Activated CD4-positive, alpha-beta memory T cell treated with anti-CD3 and anti-CD28 coated beads for 36 hours (primary cell): Measurements from ENCODE around the gene COX6A1. TPM values are rescaled to one million over a fixed set of nuclear protein-coding genes. Genes with fewer than 3 reads are reported as not detected.

Source experiments
- CTCF ChIA-PET: fragments of 350-600 bp; sonication (Branson Sonifier 250); formaldehyde crosslinking; loops from one replicate; lab custom pipeline; 2021; ENCODE audit warnings: antibody characterized with exemption, inconsistent platforms; lab: Charles Lee
- POLR2A ChIA-PET: fragments of 350-600 bp; sonication (Branson Sonifier 250); formaldehyde crosslinking; loops from one replicate; lab custom pipeline; 2021; ENCODE audit warnings: antibody characterized with exemption; lab: Charles Lee
- DNase-seq: peaks from one replicate; pipeline ENCODE4 v3.0.0-alpha.2; 2020
- H3K27ac Mint-ChIP-seq: one replicate; pipeline ENCODE4 v1.8.0; 2021; ENCODE audit warnings: mixed read lengths
- H3K27me3 Mint-ChIP-seq: one replicate; pipeline ENCODE4 v1.8.0; 2021; ENCODE audit warnings: mixed read lengths
- H3K36me3 Mint-ChIP-seq: one replicate; pipeline ENCODE4 v1.8.0; 2021; ENCODE audit warnings: mixed read lengths
- H3K4me1 Mint-ChIP-seq: one replicate; pipeline ENCODE4 v1.8.0; 2021; ENCODE audit warnings: low read depth, mixed read lengths
- H3K4me3 Mint-ChIP-seq: one replicate; pipeline ENCODE4 v1.8.0; 2021; ENCODE audit warnings: mild to moderate bottlenecking, mixed read lengths
- H3K9me3 Mint-ChIP-seq: one replicate; pipeline ENCODE4 v1.8.0; 2021; ENCODE audit warnings: mixed read lengths
- intact Hi-C: fragments of 100-400 bp; cut with micrococcal nuclease; formaldehyde crosslinking; loops from one replicate; pipeline ENCODE4 v1.15.1; 2023
- total RNA-seq, 2 experiments: library from RNA; stranded (reverse); gene quantifications; one replicate each; pipeline ENCODE4 v1.2.3, GENCODE V29; 2021

Gene COX6A1
- total RNA-seq, 2 experiments from 2014 or later: 474 to 478 TPM

DNA sequence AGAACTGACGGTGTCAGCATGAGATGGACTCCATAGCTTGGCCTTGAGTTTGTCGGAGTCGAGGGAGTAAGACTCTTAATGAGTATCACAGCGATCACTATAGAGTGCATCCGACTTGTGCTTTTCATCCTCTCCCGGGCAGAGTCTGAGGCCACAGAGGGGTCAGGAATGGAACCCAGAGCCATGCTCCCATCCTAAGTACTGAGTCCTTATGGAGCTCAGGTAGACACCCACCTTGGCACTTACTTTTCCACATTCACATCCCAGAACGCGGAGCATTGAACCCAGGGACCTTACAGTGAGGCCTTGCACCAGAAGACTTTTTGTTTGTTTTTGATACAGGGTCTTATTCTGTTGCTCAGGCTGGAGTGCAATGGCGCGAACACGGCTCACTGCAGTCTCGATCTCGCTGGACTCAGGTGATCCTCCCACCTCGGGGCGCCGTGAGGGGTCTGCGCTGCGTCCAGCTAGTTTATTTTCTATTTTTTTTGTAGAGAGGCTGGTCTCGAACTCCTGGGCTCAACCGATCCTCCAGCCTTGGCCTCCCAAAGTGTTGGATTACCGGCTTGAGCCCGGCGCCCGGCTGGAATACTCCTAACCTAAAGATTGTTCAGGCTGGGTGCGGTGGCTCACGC lies 32.4 kb downstream of the COX6A1 start:
- Mint-ChIP-seq H3K36me3 (peaks cover 7% of the 10 kb centered on the region), H3K27ac (peak overlapping the region; percentile 47), H3K4me1 (peaks cover 33% of the 10 kb centered on the region), H3K9me3 (no peaks in the 10 kb centered on the region), H3K4me3 (peak overlapping the region; percentile 94), H3K27me3 (no peaks in the 10 kb centered on the region)
- intact Hi-C loops: no loop called here
- DNase-seq: no peak
- ChIA-PET POLR2A (interaction anchor here (0.7 to 2.8 kb wide), 5 partner anchors 9 to 111 kb away, joined by 3 to 13 read pairs (median 4); partner anchors contain the start of genes DYNLL1 and POP5), CTCF (interaction anchor here (0.5 to 7.5 kb wide), 14 partner anchors 9 to 168 kb away, joined by 3 to 97 read pairs (median 4); partner anchors contain the start of genes COQ5, COX6A1, DYNLL1 and RNF10)

DNA sequence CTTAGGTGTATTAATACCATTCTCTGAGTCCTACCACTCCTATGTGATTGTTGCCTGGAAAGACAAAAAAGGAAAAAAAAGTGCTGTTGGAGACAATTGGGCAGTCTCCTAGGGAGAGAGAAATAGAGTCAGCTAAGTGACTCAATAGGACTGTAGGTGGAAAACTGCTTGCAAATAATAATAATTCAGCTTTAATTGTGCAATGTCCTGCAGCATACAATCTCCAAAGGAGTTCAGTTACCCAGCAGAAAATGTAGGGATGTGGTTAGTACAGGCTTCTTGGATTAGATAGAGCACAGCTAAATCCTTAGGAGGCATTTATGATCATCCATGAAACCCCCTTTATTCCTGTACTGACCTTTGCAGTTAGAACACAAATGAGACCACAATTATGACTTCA lies 34.6 kb downstream of the COX6A1 start:
- DNase-seq: no peak
- intact Hi-C loops: no loop called here
- ChIA-PET CTCF (interaction anchor here (0.8 to 1.0 kb wide), 3 partner anchors 24 to 176 kb away, joined by 3 to 4 read pairs (median 4); no protein-coding TSS in a partner anchor), POLR2A (interaction anchor here (0.6 kb wide), 1 partner anchor 42 kb away, joined by 5 read pairs; no protein-coding TSS in a partner anchor)
- Mint-ChIP-seq H3K4me3 (no peak overlapping the region), H3K4me1 (peaks cover 16% of the 10 kb centered on the region), H3K9me3 (no peaks in the 10 kb centered on the region), H3K27me3 (no peaks in the 10 kb centered on the region), H3K27ac (no peak overlapping the region), H3K36me3 (peaks cover under 1% of the 10 kb centered on the region)

DNA sequence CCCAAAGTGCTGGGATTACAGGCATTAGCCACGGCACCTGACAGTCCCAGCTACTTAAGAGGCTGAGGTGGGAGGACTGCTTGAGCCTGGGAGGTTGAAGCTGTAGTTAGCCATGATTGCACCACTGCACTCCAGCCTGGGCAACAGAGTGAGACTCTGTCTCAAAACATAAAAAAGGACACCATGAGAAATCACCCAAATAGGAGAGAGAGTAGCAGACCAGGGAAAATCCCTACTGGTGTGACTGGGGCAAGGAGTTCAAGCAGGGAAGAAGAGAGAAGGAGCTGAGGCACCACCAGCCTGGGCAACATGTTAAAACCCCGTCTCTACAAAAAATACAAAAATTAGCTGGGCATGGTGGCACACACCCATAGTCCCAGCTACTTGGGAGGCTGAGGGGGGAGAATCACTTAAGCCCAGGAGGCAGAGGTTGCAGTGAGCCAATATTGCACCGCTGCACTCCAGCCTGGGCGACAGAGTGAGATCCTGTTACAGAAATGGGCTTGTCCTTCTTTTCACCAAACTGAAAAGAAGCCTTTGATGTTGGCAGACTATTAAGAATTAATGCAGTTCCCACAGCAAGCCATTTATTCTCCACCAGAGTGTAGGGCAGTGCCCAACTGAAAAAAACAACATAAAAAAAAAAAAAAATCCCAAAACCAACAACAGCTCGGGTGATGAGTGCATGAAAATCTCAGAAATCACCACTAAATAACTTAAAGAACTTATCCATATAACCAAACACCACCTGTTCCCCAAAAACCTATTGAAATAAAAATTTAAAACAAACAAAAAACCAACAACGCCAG lies 36.1 kb downstream of the COX6A1 start:
- Mint-ChIP-seq H3K4me3 (no peak overlapping the region), H3K9me3 (no peaks in the 10 kb centered on the region)
- CTCF ChIA-PET: interaction anchor here (0.7 to 0.8 kb wide), 2 partner anchors 10 to 107 kb away, joined by 3 to 4 read pairs; no protein-coding TSS in a partner anchor

DNA sequence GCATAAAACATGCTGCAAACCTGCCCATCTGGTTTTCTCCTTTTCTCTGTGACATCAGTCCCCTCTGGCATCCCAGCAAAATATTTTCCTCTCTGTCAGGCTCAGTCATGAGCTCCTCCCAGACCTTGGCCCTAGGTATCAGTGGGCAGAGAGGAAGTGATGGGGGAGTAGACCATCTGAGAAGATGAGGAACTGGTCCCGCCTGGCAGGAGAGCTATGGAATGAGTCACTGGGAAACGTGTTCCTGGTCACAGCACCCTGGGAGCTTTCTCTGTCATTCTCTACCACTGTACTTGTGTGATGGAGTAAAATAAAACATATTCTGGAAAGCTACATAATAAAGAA lies 36.7 kb downstream of the COX6A1 start:
- intact Hi-C loops: no loop called here
- H3K4me3 Mint-ChIP-seq: no peak overlapping the region
- ChIA-PET CTCF (interaction anchor here (0.8 kb wide), 1 partner anchor 107 kb away, joined by 3 read pairs; no protein-coding TSS in a partner anchor), POLR2A (no interaction called here)
- no peaks in the 10 kb centered on the region for H3K27me3 Mint-ChIP-seq
- no peaks in the 10 kb centered on the region for H3K36me3 Mint-ChIP-seq
- H3K9me3 Mint-ChIP-seq: no peaks in the 10 kb centered on the region
- DNase-seq: no peak
- no peak overlapping the region for H3K27ac Mint-ChIP-seq
- H3K4me1 Mint-ChIP-seq: peaks cover 9% of the 10 kb centered on the region

More for the DNA sequence above, 36.1 kb downstream of the COX6A1 start:
- Mint-ChIP-seq H3K4me1 (peaks cover 9% of the 10 kb centered on the region), H3K27ac (no peak overlapping the region), H3K27me3 (no peaks in the 10 kb centered on the region), H3K36me3 (no peaks in the 10 kb centered on the region)
- POLR2A ChIA-PET: interaction anchor here (0.6 kb wide), 1 partner anchor 370 kb away, joined by 3 read pairs; no protein-coding TSS in a partner anchor
- intact Hi-C loops: no loop called here
- DNase-seq: no peak

DNA sequence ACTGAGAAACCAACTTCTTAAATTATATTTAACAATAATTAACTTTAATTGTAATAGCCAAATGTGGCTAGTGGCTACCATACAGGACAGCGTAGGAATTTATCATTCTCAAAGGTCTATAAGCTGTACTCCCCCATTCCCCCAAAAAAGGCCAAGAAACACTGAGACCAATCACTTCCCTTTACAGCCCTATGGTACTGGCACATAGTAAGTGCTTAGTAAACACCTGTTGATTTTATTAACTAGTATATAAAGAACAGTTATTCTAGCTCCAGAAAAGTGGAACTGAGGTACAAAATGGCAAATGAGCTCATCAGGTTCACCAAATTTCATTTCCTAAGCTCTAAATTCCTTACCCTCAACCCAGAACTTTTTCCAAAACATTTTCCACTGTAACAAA lies 37.7 kb downstream of the COX6A1 start:
- no peak for DNase-seq
- no peaks in the 10 kb centered on the region for H3K9me3 Mint-ChIP-seq
- intact Hi-C loops: no loop called here
- ChIA-PET POLR2A (no interaction called here), CTCF (interaction anchor here (0.6 to 0.7 kb wide), 2 partner anchors 20 to 584 kb away, joined by 3 read pairs; partner anchors contain the start of gene DYNLL1)
- no peak overlapping the region for H3K27ac Mint-ChIP-seq
- H3K4me1 Mint-ChIP-seq: peaks cover 4% of the 10 kb centered on the region
- H3K4me3 Mint-ChIP-seq: no peak overlapping the region
- H3K36me3 Mint-ChIP-seq: no peaks in the 10 kb centered on the region
- H3K27me3 Mint-ChIP-seq: no peaks in the 10 kb centered on the region

DNA sequence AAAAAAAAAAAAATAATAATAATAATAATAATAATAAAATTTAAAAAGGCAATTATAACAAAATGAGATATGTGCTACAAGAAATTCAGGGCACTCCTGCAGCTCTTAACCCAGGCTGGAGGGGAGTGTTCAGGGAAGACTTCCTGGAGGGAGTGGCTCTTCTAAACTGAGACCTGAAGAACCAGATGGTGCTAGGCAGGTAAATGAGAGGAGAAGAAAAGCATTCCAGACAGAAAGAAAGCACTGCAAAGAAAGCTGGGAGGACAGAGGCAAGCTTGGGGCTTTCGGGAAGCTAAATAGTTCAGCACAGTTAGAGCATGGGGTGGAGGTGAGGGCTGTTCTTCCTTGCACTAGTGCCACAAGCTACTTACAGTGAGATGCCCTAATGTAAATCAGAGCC lies 41.5 kb downstream of the COX6A1 start:
- POLR2A ChIA-PET: interaction anchor here (1.2 kb wide), 1 partner anchor 9 kb away, joined by 3 read pairs; no protein-coding TSS in a partner anchor
- peaks cover 5% of the 10 kb centered on the region for H3K4me1 Mint-ChIP-seq

DNA sequence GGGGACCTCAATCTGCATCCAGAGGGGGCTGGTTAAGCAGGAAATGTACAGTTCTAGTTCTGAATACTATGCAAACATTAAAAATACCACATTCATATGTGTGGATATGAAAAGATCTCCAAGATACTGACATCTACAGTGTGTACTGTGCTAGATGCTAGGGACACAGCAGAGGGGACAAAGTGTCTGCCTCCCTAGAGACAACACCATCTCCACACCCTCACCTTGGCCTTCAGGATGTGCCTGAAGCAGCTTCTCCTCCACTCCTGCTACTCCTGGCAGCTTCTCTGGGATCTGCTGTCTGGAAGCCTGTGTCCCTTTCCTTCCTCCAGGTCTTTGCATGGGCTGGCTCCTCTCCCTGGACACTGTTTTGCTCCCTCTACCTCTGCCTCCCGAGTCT lies 42.3 kb downstream of the COX6A1 start:
- no peaks in the 10 kb centered on the region for H3K36me3 Mint-ChIP-seq
- intact Hi-C loops: no loop called here
- no peak overlapping the region for H3K4me3 Mint-ChIP-seq
- H3K27me3 Mint-ChIP-seq: no peaks in the 10 kb centered on the region
- H3K4me1 Mint-ChIP-seq: peaks cover 5% of the 10 kb centered on the region
- no peaks in the 10 kb centered on the region for H3K9me3 Mint-ChIP-seq
- no peak overlapping the region for H3K27ac Mint-ChIP-seq
- no peak for DNase-seq
- CTCF ChIA-PET: no interaction called here
- POLR2A ChIA-PET: interaction anchor here (1.2 kb wide), 1 partner anchor 10 kb away, joined by 3 read pairs; no protein-coding TSS in a partner anchor

More for the DNA sequence above, 41.5 kb downstream of the COX6A1 start:
- H3K27me3 Mint-ChIP-seq: no peaks in the 10 kb centered on the region
- no peaks in the 10 kb centered on the region for H3K36me3 Mint-ChIP-seq
- intact Hi-C loops: no loop called here
- no peak overlapping the region for H3K4me3 Mint-ChIP-seq
- no peaks in the 10 kb centered on the region for H3K9me3 Mint-ChIP-seq
- no peak overlapping the region for H3K27ac Mint-ChIP-seq
- CTCF ChIA-PET: interaction anchor here (0.6 to 1.1 kb wide), 2 partner anchors 9 to 21 kb away, joined by 3 to 4 read pairs; no protein-coding TSS in a partner anchor
- no peak for DNase-seq

DNA sequence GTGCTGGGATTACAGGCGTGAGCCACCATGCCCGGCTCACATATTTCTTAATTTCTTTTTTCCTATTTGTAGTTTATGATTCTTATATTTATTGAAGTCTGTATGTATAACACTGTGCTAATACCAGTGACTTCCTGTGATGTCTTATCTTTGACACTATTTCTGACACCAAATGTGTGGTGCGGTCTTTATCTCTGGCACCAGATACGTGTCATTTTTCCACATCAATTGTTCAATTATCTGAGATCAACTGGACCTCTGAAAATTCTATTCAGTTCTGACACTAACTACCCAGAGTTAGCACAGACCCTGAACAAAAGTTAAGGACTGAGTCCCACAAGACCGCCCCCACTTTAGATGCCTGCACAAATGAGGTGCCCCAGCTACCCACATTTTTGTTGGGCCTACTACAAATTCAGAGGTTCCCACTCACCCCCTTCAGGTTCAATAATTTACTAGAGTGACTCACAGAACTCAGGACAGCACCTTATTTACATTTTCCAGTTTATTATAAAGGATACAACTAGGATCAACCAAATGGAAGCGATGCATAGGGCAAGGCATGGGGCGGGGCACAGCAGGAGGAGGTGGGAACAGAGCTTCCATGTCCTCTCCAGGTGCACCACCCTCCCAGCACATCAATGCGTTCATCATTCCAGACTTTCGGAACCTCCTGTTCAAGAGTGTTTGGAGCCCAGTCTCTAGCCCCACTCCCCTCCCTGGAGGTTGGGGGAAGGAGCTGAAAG lies 43.3 kb downstream of the COX6A1 start:
- Mint-ChIP-seq H3K4me1 (peaks cover 5% of the 10 kb centered on the region), H3K36me3 (no peaks in the 10 kb centered on the region), H3K27ac (peak overlapping the region; percentile 28), H3K27me3 (no peaks in the 10 kb centered on the region), H3K4me3 (no peak overlapping the region), H3K9me3 (no peaks in the 10 kb centered on the region)
- CTCF ChIA-PET: no interaction called here
- intact Hi-C loops: no loop called here
- POLR2A ChIA-PET: no interaction called here
- DNase-seq: no peak

DNA sequence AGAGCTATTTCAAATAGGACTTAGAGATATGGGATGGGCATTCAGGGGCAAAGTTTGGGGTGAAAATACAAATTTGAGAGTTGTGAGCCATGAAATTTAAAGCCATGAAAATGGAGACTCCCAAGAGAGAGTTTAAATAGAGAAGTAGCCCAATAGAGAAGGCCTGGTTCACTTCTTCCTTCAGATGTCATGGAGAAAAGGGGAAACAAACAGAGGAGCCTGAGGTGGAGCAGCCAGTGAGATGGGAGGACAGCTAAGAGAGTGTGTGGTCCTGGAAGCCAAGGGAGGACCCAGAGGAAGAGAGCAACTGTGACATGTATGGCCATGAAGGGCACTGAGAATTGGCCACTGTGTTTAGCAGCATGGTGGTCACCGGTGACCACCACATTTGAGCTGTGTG lies 45.7 kb downstream of the COX6A1 start:
- H3K4me3 Mint-ChIP-seq: no peak overlapping the region
- peaks cover 5% of the 10 kb centered on the region for H3K4me1 Mint-ChIP-seq
- DNase-seq: no peak
- H3K36me3 Mint-ChIP-seq: no peaks in the 10 kb centered on the region
- no peak overlapping the region for H3K27ac Mint-ChIP-seq
- no peaks in the 10 kb centered on the region for H3K9me3 Mint-ChIP-seq
- intact Hi-C loops: no loop called here
- POLR2A ChIA-PET: interaction anchor here (0.6 kb wide), 1 partner anchor 53 kb away, joined by 3 read pairs; no protein-coding TSS in a partner anchor
- CTCF ChIA-PET: interaction anchor here (1.3 kb wide), 1 partner anchor 14 kb away, joined by 4 read pairs; the partner anchor contains the start of gene SRSF9
- no peaks in the 10 kb centered on the region for H3K27me3 Mint-ChIP-seq

DNA sequence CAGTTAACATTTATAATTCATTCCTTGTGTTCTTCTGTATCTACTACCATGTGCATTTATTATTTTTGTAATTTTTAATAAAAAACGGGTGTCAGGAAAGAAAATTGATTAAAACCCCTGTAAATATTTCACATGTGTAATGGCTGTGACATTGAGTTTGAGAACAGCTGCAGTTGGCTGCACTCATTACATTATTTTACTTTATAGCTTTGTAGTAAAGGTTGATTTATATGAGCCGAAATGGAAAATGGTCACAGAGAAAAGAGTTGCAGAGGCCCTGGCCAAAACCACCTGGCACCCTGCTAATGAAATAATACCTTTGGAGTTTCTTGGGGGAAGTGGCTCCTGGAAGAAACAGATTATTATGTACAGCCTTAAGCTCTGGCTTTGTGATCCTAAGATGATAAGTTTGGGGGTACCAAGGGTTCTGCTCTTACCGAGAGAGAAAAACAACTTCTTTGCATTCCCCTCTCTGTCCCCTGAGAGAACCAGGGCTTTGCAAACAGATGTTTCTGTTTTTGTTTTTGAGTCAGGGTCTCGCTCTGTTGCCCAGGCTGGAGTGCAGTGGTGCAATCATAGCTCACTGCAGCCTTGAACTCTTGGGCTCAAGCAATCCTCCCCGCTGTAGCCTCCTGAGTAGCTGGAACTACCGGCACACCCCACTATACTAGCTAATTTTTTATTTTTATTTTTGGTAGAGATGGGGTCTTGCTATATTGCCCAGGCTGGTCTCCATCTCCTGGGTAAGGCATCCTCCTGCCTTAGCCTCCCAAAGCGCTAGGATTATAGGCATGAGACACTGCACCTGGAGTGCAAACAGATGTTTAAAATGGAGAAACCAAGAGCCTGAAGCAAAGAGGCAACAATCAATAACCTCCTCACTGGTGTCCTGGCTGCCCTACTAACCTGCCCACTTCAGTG lies 48.3 kb downstream of the COX6A1 start:
- Mint-ChIP-seq H3K4me3 (no peak overlapping the region), H3K4me1 (peaks cover 2% of the 10 kb centered on the region), H3K36me3 (no peaks in the 10 kb centered on the region), H3K27me3 (no peaks in the 10 kb centered on the region), H3K27ac (no peak overlapping the region), H3K9me3 (no peaks in the 10 kb centered on the region)
- POLR2A ChIA-PET: interaction anchor here (0.6 kb wide), 1 partner anchor 193 kb away, joined by 4 read pairs; the partner anchor contains the start of gene RNU4-1
- DNase-seq: no peak
- intact Hi-C loops: no loop called here
- CTCF ChIA-PET: interaction anchor here (0.7 kb wide), 1 partner anchor 129 kb away, joined by 3 read pairs; no protein-coding TSS in a partner anchor
